ENCODE results near the gene SYMPK.

The SYMPK gene

DNA sequence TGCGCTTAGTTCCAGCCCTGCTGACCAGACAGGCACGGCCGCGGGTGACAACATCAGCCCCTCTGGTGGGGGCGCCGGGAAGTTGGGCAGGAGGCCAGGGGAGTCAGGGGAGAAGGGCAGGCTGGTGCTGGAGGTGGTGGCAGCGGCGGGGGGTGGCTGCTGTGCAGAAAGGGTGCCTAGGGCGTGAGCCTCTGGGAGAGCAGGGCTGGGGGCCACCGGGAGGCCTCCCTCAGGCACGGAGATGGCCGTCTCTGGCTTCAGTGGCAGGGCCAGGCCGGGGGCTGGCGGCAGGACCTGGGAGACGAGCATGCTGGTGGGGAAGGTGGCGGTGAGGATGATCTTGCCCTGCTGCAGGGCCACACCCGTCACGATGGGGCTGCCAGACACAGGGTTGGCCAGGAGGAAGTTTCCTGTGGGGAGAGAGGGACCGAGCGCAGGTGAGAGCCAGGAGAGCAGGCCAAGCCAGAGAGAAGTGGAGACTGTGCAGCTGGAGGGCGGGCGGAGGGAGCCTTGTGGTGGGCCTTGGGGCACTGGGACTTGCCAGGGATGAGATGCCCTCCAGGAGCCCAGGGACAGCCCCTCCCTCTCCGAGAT is 97.1 kb downstream of the SYMPK start:
- DNase-seq = no peak
